Right atrium auricular region (tissue), 2 donors: ENCODE data around the gene SUCLG2. TPM values are rescaled to one million over a fixed set of nuclear protein-coding genes. Genes with fewer than 3 reads are reported as not detected.

Experiments used
- DNase-seq: peaks from one replicate; pipeline ENCODE4 v3.0.0-alpha.2; 2019; ENCODE audit warnings: low spot score
- H3K27ac ChIP-seq, 2 donors: fragments of 200-600 bp; sonication (generic); 1 replicate in 1 of 2; 2 replicates in 1 of 2; pipeline ENCODE4 v1.5.1; 2016 to 2019
- H3K27me3 ChIP-seq, 2 donors: fragments of 200-600 bp; sonication (generic); one replicate each; pipeline versions ENCODE4 v1.5.1 to v1.6.0; 2017 to 2019
- H3K36me3 ChIP-seq: fragments of 200-600 bp; sonication (generic); one replicate; pipeline ENCODE4 v1.5.1; 2016
- H3K4me1 ChIP-seq, 2 donors: fragments of 200-600 bp; sonication (generic); one replicate each; pipeline versions ENCODE4 v1.5.1 to v1.6.0; 2017 to 2019
- H3K4me3 ChIP-seq, 2 donors: fragments of 200-600 bp; sonication (generic); 1 replicate in 1 of 2; 2 replicates in 1 of 2; pipeline ENCODE4 v1.5.1; 2017 to 2019; ENCODE audit warnings: mild to moderate bottlenecking in 1 of 2, moderate library complexity in 1 of 2
- H3K9me3 ChIP-seq, 2 donors: fragments of 200-600 bp; sonication (generic); one replicate each; pipeline ENCODE4 v1.5.1; 2019
- total RNA-seq, 2 donors: library from RNA; depleted of rRNA; stranded (reverse); fragments of >200 nt; gene quantifications; one replicate each; pipeline ENCODE4 v1.1.0, GENCODE V29; 2016
- TF ChIP-seq, protein P1 (sequence below), 2 donors: fragments of 200-600 bp; sonication (generic); IDR thresholded peaks; one replicate each; pipeline ENCODE4 v1.5.1; 2019; ENCODE audit warnings: antibody characterized with exemption in 2 of 2

SUCLG2 gene
- total RNA-seq, 2 donors from 2014 or later = 39.0 to 81.5 TPM

DNA sequence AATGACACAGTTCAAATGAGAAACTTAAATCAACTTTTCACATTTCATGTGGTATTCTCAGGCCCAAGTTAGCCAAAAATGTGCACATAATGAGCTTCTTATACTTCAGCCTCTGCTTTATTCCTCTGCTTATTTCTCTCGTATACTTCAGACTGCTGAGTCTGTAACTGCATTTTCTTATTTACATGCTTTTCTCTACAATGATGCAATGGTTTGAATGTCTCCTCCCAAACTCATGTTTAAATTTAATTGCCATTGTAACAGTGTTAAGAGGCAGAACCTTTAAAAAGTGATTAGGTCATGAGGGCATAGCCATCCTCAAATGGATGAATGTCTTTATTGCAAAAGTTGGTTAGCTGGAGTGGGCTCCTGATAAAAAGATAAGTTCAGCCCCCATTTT, 184.2 kb downstream of the SUCLG2 start:
- Histone ChIP-seq H3K27ac (no peak overlapping the region), H3K36me3 (no peaks in the 10 kb centered on the region), H3K4me3 (no peak overlapping the region), H3K4me1 (no peaks in the 10 kb centered on the region), H3K27me3 (no peaks in the 10 kb centered on the region), H3K9me3 (no peaks in the 10 kb centered on the region)
- TF ChIP-seq, protein P1, sequence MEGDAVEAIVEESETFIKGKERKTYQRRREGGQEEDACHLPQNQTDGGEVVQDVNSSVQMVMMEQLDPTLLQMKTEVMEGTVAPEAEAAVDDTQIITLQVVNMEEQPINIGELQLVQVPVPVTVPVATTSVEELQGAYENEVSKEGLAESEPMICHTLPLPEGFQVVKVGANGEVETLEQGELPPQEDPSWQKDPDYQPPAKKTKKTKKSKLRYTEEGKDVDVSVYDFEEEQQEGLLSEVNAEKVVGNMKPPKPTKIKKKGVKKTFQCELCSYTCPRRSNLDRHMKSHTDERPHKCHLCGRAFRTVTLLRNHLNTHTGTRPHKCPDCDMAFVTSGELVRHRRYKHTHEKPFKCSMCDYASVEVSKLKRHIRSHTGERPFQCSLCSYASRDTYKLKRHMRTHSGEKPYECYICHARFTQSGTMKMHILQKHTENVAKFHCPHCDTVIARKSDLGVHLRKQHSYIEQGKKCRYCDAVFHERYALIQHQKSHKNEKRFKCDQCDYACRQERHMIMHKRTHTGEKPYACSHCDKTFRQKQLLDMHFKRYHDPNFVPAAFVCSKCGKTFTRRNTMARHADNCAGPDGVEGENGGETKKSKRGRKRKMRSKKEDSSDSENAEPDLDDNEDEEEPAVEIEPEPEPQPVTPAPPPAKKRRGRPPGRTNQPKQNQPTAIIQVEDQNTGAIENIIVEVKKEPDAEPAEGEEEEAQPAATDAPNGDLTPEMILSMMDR (IDR thresholded peaks at IDR 0.05) = no peak
- DNase-seq = no peak

DNA sequence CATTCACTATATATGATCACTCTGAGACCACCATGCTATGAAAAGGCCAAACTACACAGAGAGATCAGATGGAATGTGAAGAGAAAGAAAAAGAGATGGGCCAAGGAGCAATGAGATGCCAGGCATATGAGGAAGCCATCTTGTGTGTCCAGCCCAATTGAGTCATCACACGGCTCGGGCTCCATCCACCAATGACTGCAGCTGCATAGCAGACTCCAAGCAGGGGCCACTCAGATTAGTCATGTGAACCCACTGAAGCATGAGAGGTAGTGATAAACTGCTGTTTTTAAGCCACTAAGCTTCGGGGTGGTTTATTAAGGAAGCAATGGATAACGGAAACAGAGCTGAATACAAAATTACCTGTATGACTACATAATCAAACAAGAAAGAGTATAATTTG, 185.9 kb downstream of the SUCLG2 start:
- Histone ChIP-seq H3K9me3 (no peaks in the 10 kb centered on the region), H3K36me3 (no peaks in the 10 kb centered on the region), H3K27ac (no peak overlapping the region), H3K4me1 (no peaks in the 10 kb centered on the region), H3K4me3 (no peak overlapping the region), H3K27me3 (no peaks in the 10 kb centered on the region)
- TF ChIP-seq, protein P1 (IDR thresholded peaks at IDR 0.05) = no peak
- DNase-seq = no peak

DNA sequence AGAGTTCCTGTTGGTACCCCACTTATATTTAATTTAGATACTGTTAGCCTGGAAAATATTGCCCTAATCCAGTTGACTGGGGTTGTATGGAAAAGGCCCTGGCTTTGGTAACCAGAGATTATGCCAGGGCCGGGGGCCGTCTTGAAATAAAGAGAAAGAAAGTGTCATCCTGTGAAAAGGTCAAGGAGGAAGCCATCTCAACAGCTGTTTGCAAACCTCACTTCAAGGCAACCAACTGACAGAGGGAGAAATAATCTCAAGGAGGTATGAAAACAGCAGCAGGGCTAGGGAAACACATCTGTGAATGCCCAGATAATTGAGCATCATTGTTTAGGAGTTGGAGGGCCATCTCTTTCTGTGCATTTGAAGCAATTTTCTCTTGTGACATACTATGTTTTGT, 190.8 kb downstream of the SUCLG2 start:
- Histone ChIP-seq H3K9me3 (no peaks in the 10 kb centered on the region), H3K36me3 (no peaks in the 10 kb centered on the region), H3K4me3 (no peak overlapping the region), H3K27ac (no peak overlapping the region), H3K4me1 (no peaks in the 10 kb centered on the region), H3K27me3 (no peaks in the 10 kb centered on the region)
- no peak for DNase-seq
- TF ChIP-seq, protein P1 (IDR thresholded peaks at IDR 0.05) = no peak

DNA sequence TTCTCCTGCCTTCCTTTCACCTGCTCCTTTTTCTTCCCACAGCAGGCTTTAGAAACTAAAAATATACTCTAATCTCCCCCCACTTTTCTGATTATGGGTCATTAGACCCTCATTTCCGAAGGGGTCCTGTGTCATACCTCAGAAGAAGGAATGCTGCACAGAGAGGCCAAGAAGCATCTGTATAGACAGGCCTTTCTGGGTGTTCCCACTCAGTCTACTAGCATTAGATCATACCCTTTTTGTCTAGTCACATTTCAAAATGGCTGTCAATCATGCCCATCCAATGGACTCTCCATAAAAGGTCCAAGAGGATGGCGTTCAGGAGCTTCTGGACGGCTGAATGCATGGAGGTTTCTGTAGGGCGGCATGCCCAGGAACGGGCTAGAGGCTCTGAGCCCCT, 192.2 kb downstream of the SUCLG2 start:
- Histone ChIP-seq H3K4me1 (no peaks in the 10 kb centered on the region), H3K27ac (no peak overlapping the region), H3K9me3 (no peaks in the 10 kb centered on the region), H3K36me3 (no peaks in the 10 kb centered on the region), H3K4me3 (no peak overlapping the region), H3K27me3 (no peaks in the 10 kb centered on the region)
- no peak for DNase-seq
- TF ChIP-seq, protein P1 (IDR thresholded peaks at IDR 0.05) = no peak

DNA sequence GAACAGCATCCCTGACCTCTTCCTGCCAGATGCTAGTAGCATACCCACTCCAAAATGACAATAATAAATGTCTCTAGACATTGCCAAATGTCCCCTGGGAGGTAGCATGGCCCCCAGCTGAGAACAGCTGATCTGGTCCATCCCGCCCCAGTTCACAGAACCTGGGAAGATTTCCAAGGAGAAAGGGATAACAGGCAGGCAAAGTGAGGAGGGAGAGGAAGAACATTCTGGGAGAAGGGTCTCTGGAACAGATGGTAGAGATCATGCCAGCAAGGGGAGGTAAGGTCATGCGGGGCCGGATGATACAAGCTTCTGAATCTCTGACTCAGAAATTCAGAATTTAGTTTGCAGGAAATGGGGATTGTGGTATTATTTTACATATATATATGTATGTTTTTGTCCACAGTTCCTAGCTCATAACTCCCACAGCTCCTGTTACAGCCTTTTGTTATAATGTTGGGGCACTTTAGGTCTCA, 192.7 kb downstream of the SUCLG2 start:
- TF ChIP-seq, protein P1 (IDR thresholded peaks at IDR 0.05) = no peak
- H3K36me3 ChIP-seq = no peaks in the 10 kb centered on the region
- no peaks in the 10 kb centered on the region for H3K9me3 ChIP-seq
- no peaks in the 10 kb centered on the region for H3K27me3 ChIP-seq
- no peak overlapping the region for H3K27ac ChIP-seq
- no peak overlapping the region for H3K4me3 ChIP-seq
- no peaks in the 10 kb centered on the region for H3K4me1 ChIP-seq
- DNase-seq = no peak

DNA sequence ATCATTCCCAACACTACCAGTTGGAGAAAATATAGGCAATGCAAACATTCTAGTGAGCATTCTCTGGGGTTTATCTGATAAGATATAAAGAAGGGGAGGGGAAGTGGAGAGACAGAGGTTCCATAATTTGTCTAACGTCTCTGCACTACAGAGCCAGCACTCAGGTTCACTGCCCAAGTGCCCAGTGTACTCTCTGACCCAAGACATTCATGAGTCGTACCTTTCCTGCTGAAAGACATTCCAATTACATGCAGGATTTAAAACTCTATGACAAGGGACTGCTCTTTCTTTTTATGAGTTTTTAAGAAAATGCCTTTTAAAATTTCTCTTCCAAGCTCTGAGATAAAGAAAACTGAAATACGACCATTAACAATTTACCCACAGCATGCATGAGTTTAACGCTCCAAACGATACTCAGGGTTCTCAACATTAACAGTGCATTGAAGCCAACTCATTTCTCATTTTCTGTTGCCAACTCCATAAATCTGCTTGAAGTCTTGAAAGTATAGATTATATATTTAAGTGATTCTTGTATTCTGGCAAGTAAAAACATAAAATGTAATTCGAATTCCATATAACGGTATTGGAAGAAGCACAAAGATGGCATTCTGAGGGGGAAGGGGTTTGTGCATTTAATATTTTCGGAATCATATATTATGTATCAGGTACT, 193.4 kb downstream of the SUCLG2 start:
- Histone ChIP-seq H3K27me3 (no peaks in the 10 kb centered on the region), H3K27ac (no peak overlapping the region), H3K4me3 (no peak overlapping the region), H3K4me1 (no peaks in the 10 kb centered on the region), H3K9me3 (no peaks in the 10 kb centered on the region), H3K36me3 (no peaks in the 10 kb centered on the region)
- no peak for DNase-seq
- TF ChIP-seq, protein P1 (IDR thresholded peaks at IDR 0.05) = no peak
